Measurements from ENCODE around the gene PALM3.
"Not testable (repeated sequence)": the region's sequence is repeated elsewhere in the genome, so short reads cannot be mapped to it uniquely, and the experiment has no call there.

PALM3 gene

DNA sequence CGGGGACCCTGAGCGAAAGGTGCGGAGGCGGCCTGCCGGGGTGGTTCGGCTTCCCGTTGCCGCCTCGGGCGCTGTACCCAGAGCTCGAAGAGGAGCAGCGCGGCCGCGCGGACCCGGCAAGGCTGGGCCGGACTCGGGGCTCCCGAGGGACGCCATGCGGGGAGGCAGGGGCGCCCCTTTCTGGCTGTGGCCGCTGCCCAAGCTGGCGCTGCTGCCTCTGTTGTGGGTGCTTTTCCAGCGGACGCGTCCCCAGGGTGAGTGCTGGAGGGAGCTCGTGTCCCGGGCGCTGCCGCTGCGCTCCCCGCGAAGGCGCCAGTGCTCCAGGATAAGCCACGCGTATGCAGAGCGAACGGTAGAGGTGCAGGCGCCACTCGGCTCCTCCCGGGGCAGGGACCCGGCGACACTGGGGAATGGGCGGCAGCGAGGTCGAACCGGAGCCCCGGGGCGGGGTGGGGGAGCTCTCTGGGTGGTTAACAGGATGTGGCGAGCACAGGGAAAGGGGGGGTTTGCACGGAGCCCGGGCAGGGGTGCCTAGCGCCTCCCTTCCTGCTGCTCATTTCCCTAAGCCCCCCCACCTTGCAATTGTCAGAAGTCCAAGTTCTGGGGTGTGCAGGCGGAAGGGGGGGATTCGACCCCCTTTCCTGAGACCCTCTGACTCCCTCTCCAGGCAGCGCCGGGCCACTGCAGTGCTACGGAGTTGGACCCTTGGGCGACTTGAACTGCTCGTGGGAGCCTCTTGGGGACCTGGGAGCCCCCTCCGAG is 30.0 kb downstream of the PALM3 start, which contains the start of gene IL27RA:
IL27RA (plus strand) TSS at position 44 of the 762 bp plus-strand sequence; CDS start at position 155, 111 bp downstream.
- no peak for DNase-seq (ENCODE audit: low spot score)

DNA sequence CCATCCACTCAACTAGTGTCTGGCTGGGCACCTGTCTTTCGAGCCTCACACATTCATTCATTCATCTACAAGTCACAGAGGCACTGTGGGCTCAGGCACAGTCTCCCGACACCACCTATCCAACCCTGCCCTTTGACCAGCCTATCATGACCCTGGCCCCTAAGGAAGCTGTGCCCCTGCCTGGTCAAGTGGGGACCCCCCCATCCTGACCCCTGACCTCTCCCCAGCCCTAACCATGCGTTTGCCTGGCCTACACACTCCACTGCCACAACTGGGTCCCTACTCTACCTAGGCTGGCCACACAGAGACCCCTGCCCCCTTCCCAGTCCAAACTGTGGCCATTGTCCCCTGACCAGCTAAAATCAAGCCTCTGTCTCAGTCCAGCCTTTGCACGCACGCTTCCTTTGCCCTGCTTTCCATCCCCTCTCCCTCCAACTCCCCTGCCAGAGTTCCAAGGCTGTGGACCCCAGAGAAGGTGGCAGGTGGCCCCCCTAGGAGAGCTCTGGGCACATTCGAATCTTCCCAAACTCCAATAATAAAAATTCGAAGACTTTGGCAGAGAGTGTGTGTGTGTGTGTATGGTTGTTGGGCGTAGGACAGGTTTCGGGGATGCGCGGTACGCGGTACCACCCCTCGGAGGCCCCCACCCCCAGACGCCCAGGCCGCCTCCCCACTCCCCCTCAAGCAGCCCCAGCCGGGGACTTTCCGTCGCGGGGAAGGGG is 30.7 kb downstream of the PALM3 start:
- no peak for DNase-seq (ENCODE audit: low spot score)

GRCh38 chr19:14028901-14029300 is 33.0 kb downstream of the PALM3 start:
- DNase-seq (ENCODE audit: low spot score), result no peak

DNA sequence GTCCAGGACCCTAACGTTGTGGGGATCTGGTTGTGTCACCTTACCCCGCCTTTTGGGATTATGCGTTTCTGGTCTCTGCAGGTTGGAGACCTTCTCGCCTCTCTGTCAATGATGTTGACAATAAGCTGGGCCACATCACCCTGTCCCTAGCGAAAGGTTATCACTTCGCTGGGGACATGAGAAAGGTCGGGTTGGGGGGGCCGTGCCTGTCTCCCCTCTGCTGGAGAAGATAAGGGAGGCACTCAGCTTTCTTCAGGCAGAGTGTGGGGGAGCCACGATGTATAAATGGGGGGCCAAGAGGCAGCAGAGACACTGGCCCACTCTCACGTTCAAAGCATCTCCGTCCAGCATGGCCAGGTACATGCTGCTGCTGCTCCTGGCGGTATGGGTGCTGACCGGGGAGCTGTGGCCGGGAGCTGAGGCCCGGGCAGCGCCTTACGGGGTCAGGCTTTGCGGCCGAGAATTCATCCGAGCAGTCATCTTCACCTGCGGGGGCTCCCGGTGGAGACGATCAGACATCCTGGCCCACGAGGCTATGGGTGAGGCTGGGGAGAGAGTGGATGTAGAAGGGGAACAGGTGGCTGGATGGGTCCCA is 33.9 kb downstream of the PALM3 start, which contains the start of gene RLN3:
RLN3 (plus strand) TSS at position 293 of the 595 bp plus-strand sequence; CDS start at position 350, 57 bp downstream.
- no peak for DNase-seq (ENCODE audit: low spot score)

DNA sequence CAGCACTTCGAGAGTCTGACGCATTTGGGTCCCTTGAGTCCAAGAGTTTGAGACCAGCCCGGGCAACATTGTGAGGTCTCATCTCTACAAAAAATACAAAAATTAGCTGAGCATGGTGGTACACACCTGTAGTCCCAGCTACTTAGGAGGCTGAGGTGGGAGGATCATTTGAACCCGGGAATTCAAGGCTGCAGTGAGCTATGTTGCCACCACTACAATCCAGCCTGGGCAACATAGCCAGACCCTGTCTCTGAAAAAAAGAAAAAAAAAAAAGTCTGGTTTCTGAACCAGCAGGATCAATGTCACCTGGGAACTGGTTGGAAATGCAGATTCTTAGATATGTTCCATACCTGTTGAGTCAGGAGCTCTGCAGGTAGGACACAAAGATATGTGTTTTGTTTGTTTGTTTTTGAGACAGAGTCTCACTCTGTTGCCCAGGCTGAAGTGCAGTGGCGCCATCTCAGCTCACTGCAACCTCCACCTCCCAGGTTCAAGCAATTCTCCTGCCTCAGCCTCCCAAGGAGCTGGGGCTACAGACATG is 35.2 kb downstream of the PALM3 start:
- DNase-seq (ENCODE audit: low spot score), result not testable (repeated sequence)

GRCh38 chr19:14023404-14024235 is 38.3 kb downstream of the PALM3 start:
- no peak for DNase-seq (ENCODE audit: low spot score)

- DNase-seq (ENCODE audit: low spot score), result no peak
Measured at GRCh38 chr19:14022469-14022868, 39.4 kb downstream of the PALM3 start.

GRCh38 chr19:14021474-14021873 is 40.4 kb downstream of the PALM3 start:
- no peak for DNase-seq (ENCODE audit: low spot score)

- not testable (repeated sequence) for DNase-seq (ENCODE audit: low spot score)
Measured at GRCh38 chr19:14019739-14020138, 42.1 kb downstream of the PALM3 start.

DNA sequence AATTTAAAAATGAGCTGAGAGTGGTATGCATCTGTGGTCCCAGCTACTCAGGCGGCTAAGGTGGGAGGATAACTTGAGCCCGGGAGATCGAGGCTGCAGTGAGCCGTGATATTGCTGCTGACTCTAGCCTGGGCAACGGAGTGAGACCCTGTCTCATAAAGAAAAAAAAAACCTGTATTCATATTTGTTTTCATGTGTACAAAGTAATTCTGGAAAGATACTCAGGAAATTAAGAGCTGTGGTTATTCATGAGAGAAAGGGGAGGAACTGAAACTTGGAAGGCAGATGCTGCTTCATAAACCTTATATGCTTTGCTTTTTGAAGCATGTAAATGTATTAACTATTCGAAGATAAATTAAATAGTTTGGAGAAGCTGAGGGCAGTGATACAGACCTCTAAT is 42.8 kb downstream of the PALM3 start:
- DNase-seq (ENCODE audit: low spot score), result no peak

DNA sequence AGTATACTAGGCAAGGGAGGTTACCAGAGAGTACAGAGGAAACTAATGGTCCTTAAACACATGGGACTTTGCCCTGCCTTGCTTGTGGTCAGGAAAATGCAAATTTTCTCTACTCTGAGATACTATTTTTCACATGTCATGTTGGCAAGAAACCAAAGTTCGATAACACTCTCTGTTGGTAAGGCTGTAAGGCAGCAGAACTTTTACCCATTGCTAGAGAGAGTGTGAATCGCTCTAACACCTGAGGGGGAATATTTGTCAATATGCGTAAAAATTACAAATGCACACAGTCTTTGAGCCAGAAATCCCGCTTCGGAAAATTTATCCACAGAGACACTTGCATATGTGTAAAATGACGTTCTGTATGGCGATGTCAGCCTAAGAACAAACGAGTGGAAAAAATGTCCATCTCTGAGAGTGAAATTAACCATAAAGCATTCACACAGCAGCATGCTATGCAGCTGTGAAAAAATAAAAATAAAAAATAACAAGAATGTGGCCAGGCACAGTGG is 46.3 kb downstream of the PALM3 start:
- no peak for DNase-seq (ENCODE audit: low spot score)

DNA sequence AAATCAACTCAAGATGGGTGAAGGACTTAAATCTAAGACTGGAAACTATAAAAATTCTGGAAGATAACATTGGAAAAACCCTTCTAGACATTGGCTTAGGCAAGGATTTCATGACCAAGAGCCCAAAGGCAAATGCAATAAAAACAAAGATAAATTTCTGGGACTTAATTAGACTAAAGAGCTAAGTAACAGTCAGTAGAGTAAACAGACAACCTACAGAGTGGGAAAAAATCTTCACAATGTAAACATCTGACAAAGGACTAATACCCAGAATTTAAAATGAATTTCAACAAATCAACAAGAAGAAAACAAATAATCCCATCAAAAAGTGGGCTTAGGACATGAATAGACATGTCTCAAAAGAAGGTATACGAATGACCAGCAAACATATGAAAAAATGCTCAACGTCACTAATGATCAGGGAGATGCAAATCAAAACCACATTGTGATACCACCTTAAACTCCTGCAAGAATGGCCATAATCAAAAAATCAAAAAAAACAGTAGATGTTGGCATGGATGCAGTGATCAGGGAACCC is 49.4 kb downstream of the PALM3 start:
- no peak for DNase-seq (ENCODE audit: low spot score)

- DNase-seq (ENCODE audit: low spot score), result no peak
Measured at GRCh38 chr19:14006766-14007562, 54.9 kb downstream of the PALM3 start.

DNA sequence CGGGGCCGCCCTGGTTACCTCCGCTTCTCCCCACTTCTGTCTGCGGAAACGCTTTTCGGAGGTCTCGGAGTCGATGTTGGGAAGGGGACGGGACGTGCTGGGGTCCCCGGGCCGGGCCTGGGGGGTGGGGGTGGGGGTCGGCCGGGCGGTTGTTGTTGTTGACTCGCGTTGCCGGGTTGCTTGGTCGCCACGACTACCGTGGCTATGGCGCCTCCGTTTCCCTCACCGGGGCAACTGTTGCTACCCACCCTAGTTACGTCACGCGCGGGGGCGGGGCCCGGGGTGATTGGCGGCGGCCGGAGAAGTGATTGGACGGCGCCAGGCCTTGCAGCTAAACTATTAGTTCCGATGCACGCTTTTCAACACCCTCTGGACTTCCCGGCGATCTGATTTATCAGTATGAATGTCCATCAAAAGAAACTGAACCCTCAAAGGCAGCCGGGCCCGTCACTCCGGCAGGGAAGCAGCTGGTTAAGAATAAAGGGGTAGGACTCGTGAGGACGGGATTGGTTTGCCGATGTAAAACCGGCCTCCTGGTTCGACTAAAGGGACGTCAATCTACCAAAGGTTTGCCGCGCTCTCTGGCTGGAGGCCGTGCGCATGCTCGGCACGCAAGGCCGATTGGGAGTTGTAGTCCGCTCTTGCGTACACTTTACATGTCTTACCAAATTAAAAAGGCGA is 55.7 kb downstream of the PALM3 start, which contains the start of gene RFX1:
RFX1 (minus strand) TSS at position 236 of the 681 bp plus-strand sequence. CDS start 12,477 bp downstream, outside the sequence.
- DNase-seq (ENCODE audit: low spot score), result peak; percentile 89

DNA sequence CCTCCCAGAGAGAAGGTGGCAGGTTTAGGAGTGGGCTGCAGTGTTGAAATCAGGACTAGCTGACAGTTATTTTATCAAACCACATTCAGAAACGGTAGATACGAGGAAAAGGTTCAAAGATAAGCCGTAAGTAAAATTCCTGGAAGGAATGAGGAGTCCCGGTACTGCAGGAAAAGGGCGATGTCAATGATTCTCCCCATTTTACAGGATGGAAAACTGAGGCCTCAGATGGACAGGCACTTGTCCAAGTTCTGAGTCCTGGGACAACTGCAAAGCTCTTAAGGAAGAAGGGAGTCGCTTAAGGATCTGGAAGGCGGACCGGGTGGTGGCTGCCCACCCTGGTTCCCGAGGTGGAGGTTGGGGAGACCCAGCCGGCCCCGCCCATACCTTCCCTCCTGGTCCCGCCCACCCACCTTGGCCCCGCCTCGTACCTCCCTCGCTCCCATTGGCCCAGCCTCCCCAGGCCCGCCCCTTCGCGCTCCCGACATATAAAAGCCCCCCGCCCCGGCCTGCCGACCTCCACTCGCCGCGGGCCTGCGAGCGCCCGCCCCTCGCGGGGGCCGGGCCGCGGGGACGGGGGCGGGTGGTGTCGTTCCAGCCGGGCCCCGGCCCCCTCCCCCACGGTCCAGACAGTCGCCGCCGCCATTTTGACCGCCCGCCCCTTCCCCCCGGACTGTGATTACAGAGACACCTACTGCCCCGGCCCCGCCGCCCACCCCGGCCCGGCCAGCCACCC is 56.4 kb downstream of the PALM3 start:
- DNase-seq (ENCODE audit: low spot score), result peak; percentile 48

DNA sequence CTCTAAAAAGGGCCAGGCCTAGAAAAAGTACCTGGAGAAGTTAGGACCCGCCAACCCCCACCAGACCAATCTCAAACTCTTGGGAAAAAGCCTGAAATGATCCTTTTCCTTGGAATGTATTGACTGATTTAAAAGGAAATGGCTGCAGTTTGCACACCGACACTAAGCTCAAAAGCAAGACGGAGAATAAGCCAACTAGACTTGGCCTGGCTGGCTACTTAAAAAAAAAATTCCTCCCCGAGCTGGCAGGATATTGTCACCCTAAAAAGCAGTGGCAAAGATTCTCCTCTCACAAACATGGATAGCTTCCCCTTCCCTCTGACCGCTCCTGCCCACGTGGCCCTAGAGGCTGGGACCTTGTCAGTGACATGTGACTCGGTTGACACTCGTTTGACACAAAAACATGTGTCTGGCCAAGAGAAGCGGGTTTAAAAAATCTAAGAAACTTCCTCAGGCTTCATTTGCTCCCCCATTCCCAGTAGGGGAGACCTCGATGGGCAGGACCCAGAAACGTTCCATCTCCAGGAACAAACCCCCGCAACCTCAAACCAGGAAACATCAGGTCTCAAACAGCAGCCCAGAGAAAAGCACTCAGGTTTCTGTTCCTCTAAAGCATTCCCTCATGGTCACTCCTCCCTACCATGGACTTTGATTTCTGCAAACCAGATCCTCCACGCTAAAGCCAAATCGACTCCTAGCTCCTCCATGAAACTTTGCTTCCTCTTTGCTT is 57.1 kb downstream of the PALM3 start:
- DNase-seq (ENCODE audit: low spot score), result no peak

Measured in COLO829 (cell line).